ENCODE results near the gene KCNN3. TPM values are rescaled to one million over a fixed set of nuclear protein-coding genes. Genes with fewer than 3 reads are reported as not detected.

KCNN3 gene
- total and polyA plus RNA-seq, 2 of the 13 experiments (the other 11 are each of a cell fraction or from before 2014, with no cell fraction given), result not detected

DNA sequence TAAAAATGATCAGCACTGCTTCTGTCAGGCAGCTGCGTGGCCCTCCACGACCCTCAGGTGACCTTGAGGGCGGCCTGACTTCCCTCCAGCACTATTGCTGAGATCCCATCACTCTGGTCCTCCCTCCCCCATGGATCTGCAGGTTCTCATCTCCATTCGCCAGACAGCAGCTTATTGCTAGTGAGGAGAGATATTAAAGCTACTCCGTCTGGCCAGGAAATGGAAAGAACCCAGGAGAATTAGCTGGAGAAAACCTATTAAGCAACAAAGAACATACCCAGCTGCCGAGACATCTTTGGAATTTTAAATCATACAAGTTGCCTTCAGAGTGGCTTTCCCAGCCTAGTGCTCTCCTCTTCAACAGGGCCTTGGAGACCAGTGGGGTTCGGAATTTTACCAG lies 25.7 kb upstream of the KCNN3 start:
- whole genome bisulfite sequencing (ENCODE audit: low lambda C conversion rate), result 28% methylated on average over 7 of the region's 7 CpGs
- CTCF ChIA-PET (ENCODE audit: low intra/inter-chr PET ratio, low total read pairs), result no interaction called here
- 0 out of 5 replicates have a peak, but pooled peaks cover 0 to 15% of the 10 kb centered on the region in 2 experiments for H3K27me3 ChIP-seq (ENCODE audit: control insufficient read depth in 1 of 2, insufficient read depth in 2 of 2, low read length in 2 of 2)
- POLR2A ChIA-PET, result no interaction called here
- no peaks in the 10 kb centered on the region for H3K4me1 ChIP-seq (ENCODE audit: insufficient read depth, low read length)
- no peak for DNase-seq (ENCODE audit: low spot score)
- H3K27ac ChIP-seq (ENCODE audit: extremely low read length, insufficient read depth, low read length), result no peak overlapping the region
- H3K9me3 ChIP-seq (ENCODE audit: low read length), result no peaks in the 10 kb centered on the region
- no peak for TF ChIP-seq ZNF484 (CRISPR knock-in tag; IDR thresholded peaks at IDR 0.05; ENCODE audit: borderline replicate concordance, low read depth)
- no peak for TF ChIP-seq MEIS2 (CRISPR knock-in tag; IDR thresholded peaks at IDR 0.05)
- no peak for TF ChIP-seq ZNF264 (CRISPR knock-in tag; IDR thresholded peaks at IDR 0.05)
- no peak for TF ChIP-seq MLXIP (CRISPR knock-in tag; IDR thresholded peaks at IDR 0.05; ENCODE audit: borderline replicate concordance)
- TF ChIP-seq, protein P1, sequence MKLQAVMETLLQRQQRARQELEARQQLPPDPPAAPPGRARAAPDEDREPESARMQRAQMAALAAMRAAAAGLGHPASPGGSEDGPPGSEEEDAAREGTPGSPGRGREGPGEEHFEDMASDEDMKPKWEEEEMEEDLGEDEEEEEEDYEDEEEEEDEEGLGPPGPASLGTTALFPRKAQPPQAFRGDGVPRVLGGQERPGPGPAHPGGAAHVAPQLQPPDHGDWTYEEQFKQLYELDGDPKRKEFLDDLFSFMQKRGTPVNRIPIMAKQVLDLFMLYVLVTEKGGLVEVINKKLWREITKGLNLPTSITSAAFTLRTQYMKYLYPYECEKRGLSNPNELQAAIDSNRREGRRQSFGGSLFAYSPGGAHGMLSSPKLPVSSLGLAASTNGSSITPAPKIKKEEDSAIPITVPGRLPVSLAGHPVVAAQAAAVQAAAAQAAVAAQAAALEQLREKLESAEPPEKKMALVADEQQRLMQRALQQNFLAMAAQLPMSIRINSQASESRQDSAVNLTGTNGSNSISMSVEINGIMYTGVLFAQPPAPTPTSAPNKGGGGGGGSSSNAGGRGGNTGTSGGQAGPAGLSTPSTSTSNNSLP (IDR thresholded peaks at IDR 0.05; ENCODE audit: low read depth, low read length), result no peak
- TF ChIP-seq HNRNPUL1 (IDR thresholded peaks at IDR 0.05; ENCODE audit: low read depth, low read length), result no peak
- no peak for TF ChIP-seq CREB1 (IDR thresholded peaks at IDR 0.05)
- TF ChIP-seq CREB1 (CRISPR knock-in tag; IDR thresholded peaks at IDR 0.05), result no peak
- TF ChIP-seq, protein P2, sequence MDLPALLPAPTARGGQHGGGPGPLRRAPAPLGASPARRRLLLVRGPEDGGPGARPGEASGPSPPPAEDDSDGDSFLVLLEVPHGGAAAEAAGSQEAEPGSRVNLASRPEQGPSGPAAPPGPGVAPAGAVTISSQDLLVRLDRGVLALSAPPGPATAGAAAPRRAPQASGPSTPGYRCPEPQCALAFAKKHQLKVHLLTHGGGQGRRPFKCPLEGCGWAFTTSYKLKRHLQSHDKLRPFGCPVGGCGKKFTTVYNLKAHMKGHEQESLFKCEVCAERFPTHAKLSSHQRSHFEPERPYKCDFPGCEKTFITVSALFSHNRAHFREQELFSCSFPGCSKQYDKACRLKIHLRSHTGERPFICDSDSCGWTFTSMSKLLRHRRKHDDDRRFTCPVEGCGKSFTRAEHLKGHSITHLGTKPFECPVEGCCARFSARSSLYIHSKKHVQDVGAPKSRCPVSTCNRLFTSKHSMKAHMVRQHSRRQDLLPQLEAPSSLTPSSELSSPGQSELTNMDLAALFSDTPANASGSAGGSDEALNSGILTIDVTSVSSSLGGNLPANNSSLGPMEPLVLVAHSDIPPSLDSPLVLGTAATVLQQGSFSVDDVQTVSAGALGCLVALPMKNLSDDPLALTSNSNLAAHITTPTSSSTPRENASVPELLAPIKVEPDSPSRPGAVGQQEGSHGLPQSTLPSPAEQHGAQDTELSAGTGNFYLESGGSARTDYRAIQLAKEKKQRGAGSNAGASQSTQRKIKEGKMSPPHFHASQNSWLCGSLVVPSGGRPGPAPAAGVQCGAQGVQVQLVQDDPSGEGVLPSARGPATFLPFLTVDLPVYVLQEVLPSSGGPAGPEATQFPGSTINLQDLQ (CRISPR knock-in tag; IDR thresholded peaks at IDR 0.05), result no peak
- TF ChIP-seq MIER3 (CRISPR knock-in tag; IDR thresholded peaks at IDR 0.05; ENCODE audit: borderline replicate concordance), result no peak
- no peak for TF ChIP-seq XBP1 (CRISPR knock-in tag; IDR thresholded peaks at IDR 0.05)
- TF ChIP-seq HNRNPK (IDR thresholded peaks at IDR 0.05; ENCODE audit: low read depth, low read length, poor library complexity, severe bottlenecking), result no peak
- no peak for TF ChIP-seq EHMT2 (IDR thresholded peaks at IDR 0.05; ENCODE audit: borderline replicate concordance, low read depth, low read length)
- TF ChIP-seq TEF (CRISPR knock-in tag; IDR thresholded peaks at IDR 0.05), result no peak
- no peak for TF ChIP-seq ZMYM2 (CRISPR knock-in tag; IDR thresholded peaks at IDR 0.05)
- TF ChIP-seq RXRA (CRISPR knock-in tag; IDR thresholded peaks at IDR 0.05), result no peak
- no peak overlapping the region for H3K4me2 ChIP-seq (ENCODE audit: low read depth, low read length)
- in situ Hi-C loops (cut with HindIII; ENCODE audit: extremely low pct_ligation_motif_present, low pct_unique_long_range_greater_than_20kb) (no loop called here), intact Hi-C loops (cut with micrococcal nuclease; ENCODE audit: unreplicated experiment) (no loop called here)
- H3K79me2 ChIP-seq (ENCODE audit: insufficient read depth, low read length), result no peaks in the 10 kb centered on the region
- BruUV-seq (replicated peaks), result no TSS peak
- no peaks in the 10 kb centered on the region for H4K20me1 ChIP-seq (ENCODE audit: insufficient read depth, low read length)
- no peaks in the 10 kb centered on the region for H3K36me3 ChIP-seq (replicated peaks in 1 of 2; ENCODE audit: control insufficient read depth in 1 of 2, insufficient read depth in 2 of 2, low read length in 2 of 2)
- H3K4me3 ChIP-seq (replicated peaks in 1 of 3; ENCODE audit: insufficient read depth in 1 of 3, low read depth in 2 of 3, low read length in 3 of 3), result no peak overlapping the region
- H2AFZ ChIP-seq (ENCODE audit: low read length), result no peak overlapping the region
- no peak for ATAC-seq
- H3K9ac ChIP-seq (ENCODE audit: insufficient read depth, low read depth, low read length), result no peak overlapping the region
- FAIRE-seq, result no peak

All from HepG2 (cell line).